ENCODE measurements around the gene MAEL. TPM values are rescaled to one million over a fixed set of nuclear protein-coding genes. Genes with fewer than 3 reads are reported as not detected.
"Not testable (repeated sequence)": the region's sequence is repeated elsewhere in the genome, so short reads cannot be mapped to it uniquely, and the experiment has no call there.

The MAEL gene
- polyA plus RNA-seq, 1 donor from 2014 or later: not detected

DNA sequence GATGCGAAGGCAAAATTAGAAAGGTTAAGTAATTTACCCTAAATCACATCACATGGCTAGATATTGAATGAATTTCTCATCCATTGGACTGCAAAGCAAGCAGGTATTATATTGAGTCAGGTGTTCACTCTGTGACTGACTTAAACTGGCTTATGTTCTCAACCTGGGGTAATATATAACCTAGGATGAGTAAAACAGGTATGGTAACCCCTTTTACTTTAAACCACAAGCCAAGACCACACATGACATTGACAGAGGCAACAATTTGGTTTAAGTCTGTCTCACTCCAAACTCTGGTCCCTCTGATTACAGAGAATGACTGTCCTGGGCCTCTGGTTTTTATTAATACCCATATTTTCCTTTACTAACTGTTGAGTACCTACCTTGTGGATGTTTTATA, 33.3 kb downstream of the MAEL start:
- no peaks in the 10 kb centered on the region for H3F3A ChIP-seq (ENCODE audit: insufficient read depth, low read length, poor library complexity, severe bottlenecking)
- H3K4me3 ChIP-seq (ENCODE audit: low read length): no peak overlapping the region
- H3K9ac ChIP-seq (ENCODE audit: low read length): no peak overlapping the region
- H2AFZ ChIP-seq (ENCODE audit: low read depth, low read length): no peak overlapping the region
- no peak overlapping the region for H3K27ac ChIP-seq (ENCODE audit: low read length)
- H4K20me1 ChIP-seq (ENCODE audit: insufficient read depth): no peaks in the 10 kb centered on the region
- H3K79me2 ChIP-seq (replicated peaks; ENCODE audit: insufficient read depth, low read length): no peaks in the 10 kb centered on the region
- H3K36me3 ChIP-seq (ENCODE audit: insufficient read depth, low read length): no peaks in the 10 kb centered on the region
- H3K9me3 ChIP-seq (ENCODE audit: low read length): peaks cover under 1% of the 10 kb centered on the region
- no peak for TF ChIP-seq RAD21 (conservative IDR thresholded peaks at IDR 0.05)
- no peak for TF ChIP-seq EZH2 (IDR thresholded peaks at IDR 0.05; ENCODE audit: borderline replicate concordance, insufficient read depth, low read length, poor library complexity, severe bottlenecking)
- TF ChIP-seq, protein P1, sequence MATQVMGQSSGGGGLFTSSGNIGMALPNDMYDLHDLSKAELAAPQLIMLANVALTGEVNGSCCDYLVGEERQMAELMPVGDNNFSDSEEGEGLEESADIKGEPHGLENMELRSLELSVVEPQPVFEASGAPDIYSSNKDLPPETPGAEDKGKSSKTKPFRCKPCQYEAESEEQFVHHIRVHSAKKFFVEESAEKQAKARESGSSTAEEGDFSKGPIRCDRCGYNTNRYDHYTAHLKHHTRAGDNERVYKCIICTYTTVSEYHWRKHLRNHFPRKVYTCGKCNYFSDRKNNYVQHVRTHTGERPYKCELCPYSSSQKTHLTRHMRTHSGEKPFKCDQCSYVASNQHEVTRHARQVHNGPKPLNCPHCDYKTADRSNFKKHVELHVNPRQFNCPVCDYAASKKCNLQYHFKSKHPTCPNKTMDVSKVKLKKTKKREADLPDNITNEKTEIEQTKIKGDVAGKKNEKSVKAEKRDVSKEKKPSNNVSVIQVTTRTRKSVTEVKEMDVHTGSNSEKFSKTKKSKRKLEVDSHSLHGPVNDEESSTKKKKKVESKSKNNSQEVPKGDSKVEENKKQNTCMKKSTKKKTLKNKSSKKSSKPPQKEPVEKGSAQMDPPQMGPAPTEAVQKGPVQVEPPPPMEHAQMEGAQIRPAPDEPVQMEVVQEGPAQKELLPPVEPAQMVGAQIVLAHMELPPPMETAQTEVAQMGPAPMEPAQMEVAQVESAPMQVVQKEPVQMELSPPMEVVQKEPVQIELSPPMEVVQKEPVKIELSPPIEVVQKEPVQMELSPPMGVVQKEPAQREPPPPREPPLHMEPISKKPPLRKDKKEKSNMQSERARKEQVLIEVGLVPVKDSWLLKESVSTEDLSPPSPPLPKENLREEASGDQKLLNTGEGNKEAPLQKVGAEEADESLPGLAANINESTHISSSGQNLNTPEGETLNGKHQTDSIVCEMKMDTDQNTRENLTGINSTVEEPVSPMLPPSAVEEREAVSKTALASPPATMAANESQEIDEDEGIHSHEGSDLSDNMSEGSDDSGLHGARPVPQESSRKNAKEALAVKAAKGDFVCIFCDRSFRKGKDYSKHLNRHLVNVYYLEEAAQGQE (IDR thresholded peaks at IDR 0.05; ENCODE audit: borderline replicate concordance): no peak
- TF ChIP-seq MXI1 (conservative IDR thresholded peaks at IDR 0.05; ENCODE audit: poor library complexity, severe bottlenecking): no peak
- no peak for TF ChIP-seq EP300 (conservative IDR thresholded peaks at IDR 0.05; ENCODE audit: poor library complexity, severe bottlenecking)
- TF ChIP-seq TAF1 (IDR thresholded peaks at IDR 0.05; ENCODE audit: low read depth): no peak
- no peak for TF ChIP-seq SMC3 (conservative IDR thresholded peaks at IDR 0.05; ENCODE audit: poor library complexity)
- TF ChIP-seq POLR2AphosphoS5 (IDR thresholded peaks at IDR 0.05): no peak
- TF ChIP-seq, protein P2, sequence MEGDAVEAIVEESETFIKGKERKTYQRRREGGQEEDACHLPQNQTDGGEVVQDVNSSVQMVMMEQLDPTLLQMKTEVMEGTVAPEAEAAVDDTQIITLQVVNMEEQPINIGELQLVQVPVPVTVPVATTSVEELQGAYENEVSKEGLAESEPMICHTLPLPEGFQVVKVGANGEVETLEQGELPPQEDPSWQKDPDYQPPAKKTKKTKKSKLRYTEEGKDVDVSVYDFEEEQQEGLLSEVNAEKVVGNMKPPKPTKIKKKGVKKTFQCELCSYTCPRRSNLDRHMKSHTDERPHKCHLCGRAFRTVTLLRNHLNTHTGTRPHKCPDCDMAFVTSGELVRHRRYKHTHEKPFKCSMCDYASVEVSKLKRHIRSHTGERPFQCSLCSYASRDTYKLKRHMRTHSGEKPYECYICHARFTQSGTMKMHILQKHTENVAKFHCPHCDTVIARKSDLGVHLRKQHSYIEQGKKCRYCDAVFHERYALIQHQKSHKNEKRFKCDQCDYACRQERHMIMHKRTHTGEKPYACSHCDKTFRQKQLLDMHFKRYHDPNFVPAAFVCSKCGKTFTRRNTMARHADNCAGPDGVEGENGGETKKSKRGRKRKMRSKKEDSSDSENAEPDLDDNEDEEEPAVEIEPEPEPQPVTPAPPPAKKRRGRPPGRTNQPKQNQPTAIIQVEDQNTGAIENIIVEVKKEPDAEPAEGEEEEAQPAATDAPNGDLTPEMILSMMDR (IDR thresholded peaks at IDR 0.05; ENCODE audit: poor library complexity, severe bottlenecking): no peak
- no peaks in the 10 kb centered on the region for H3K27me3 ChIP-seq (ENCODE audit: insufficient read depth, low read depth, low read length)
- no peak overlapping the region for H3K4me2 ChIP-seq (ENCODE audit: low read length)
- H3K9me2 ChIP-seq (ENCODE audit: insufficient read depth, low read length): no peaks in the 10 kb centered on the region

DNA sequence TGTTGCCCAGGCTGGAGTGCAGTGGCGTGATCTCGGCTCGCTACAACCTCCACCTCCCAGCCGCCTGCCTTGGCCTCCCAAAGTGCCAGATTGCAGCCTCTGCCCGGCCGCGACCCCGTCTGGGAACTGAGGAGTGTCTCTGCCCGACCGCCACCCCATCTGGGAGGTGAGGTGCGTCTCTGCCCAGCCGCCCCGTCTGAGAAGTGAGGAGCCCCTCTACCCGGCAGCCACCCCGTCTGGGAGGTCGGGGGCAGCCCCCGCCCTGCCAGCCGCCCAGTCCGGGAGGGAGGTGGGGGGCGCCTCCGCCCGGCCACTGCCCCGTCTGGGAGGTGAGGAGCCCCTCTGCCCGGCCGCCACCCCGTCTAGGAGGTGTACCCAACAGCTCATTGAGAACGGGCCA, 40.5 kb downstream of the MAEL start:
- not testable (repeated sequence) for H3K9me3 ChIP-seq (ENCODE audit: low read length); H3K27ac ChIP-seq (ENCODE audit: low read length); H3K4me2 ChIP-seq (ENCODE audit: low read length); H4K20me1 ChIP-seq (ENCODE audit: insufficient read depth); H3K27me3 ChIP-seq (ENCODE audit: insufficient read depth, low read depth, low read length); H3K9ac ChIP-seq (ENCODE audit: low read length); H3F3A ChIP-seq (ENCODE audit: insufficient read depth, low read length, poor library complexity, severe bottlenecking); H2AFZ ChIP-seq (ENCODE audit: low read depth, low read length); H3K36me3 ChIP-seq (ENCODE audit: insufficient read depth, low read length); H3K79me2 ChIP-seq (replicated peaks; ENCODE audit: insufficient read depth, low read length); H3K9me2 ChIP-seq (ENCODE audit: insufficient read depth, low read length); H3K4me3 ChIP-seq (ENCODE audit: low read length)

DNA sequence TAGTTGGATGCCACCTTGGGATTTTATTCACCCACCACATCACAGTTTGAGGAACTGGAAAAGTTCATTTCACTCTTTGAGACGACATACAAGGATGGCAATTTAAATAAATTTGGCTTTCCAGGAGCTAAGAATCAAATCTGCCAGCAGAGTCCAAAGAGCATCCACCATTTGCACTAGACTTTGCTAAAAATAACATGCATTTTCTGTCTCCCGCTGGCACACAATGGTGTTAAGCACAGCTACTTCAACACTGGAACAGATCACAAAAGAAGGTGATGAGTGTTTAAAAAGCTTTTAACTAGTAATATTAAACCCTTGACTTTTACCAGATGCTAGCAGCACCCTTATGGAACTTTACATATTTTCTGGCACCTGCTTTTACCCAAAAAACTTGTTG, 44.6 kb downstream of the MAEL start:
- Histone ChIP-seq H3K27ac (ENCODE audit: low read length) (no peak overlapping the region), H4K20me1 (ENCODE audit: insufficient read depth) (no peaks in the 10 kb centered on the region), H3K79me2 (replicated peaks; ENCODE audit: insufficient read depth, low read length) (no peaks in the 10 kb centered on the region), H3F3A (ENCODE audit: insufficient read depth, low read length, poor library complexity, severe bottlenecking) (no peaks in the 10 kb centered on the region), H3K9me3 (ENCODE audit: low read length) (no peaks in the 10 kb centered on the region), H3K36me3 (ENCODE audit: insufficient read depth, low read length) (no peaks in the 10 kb centered on the region), H2AFZ (ENCODE audit: low read depth, low read length) (no peak overlapping the region), H3K9me2 (ENCODE audit: insufficient read depth, low read length) (no peaks in the 10 kb centered on the region), H3K9ac (ENCODE audit: low read length) (no peak overlapping the region), H3K27me3 (ENCODE audit: insufficient read depth, low read depth, low read length) (no peaks in the 10 kb centered on the region), H3K4me3 (ENCODE audit: low read length) (no peak overlapping the region), H3K4me2 (ENCODE audit: low read length) (no peak overlapping the region)
- TF ChIP-seq, protein P2 (IDR thresholded peaks at IDR 0.05; ENCODE audit: poor library complexity, severe bottlenecking): no peak
- TF ChIP-seq SMC3 (conservative IDR thresholded peaks at IDR 0.05; ENCODE audit: poor library complexity) (no peak), EP300 (conservative IDR thresholded peaks at IDR 0.05; ENCODE audit: poor library complexity, severe bottlenecking) (no peak), EZH2 (IDR thresholded peaks at IDR 0.05; ENCODE audit: borderline replicate concordance, insufficient read depth, low read length, poor library complexity, severe bottlenecking) (no peak), MXI1 (conservative IDR thresholded peaks at IDR 0.05; ENCODE audit: poor library complexity, severe bottlenecking) (no peak), RAD21 (conservative IDR thresholded peaks at IDR 0.05) (no peak), POLR2AphosphoS5 (IDR thresholded peaks at IDR 0.05) (no peak), TAF1 (IDR thresholded peaks at IDR 0.05; ENCODE audit: low read depth) (no peak)
- TF ChIP-seq, protein P1 (IDR thresholded peaks at IDR 0.05; ENCODE audit: borderline replicate concordance): no peak

All from neural cell (in vitro differentiated cells).